ENCODE data around the gene SARS1. TPM values are rescaled to one million over a fixed set of nuclear protein-coding genes. Genes with fewer than 3 reads are reported as not detected.
"Not testable (repeated sequence)": the region's sequence is repeated elsewhere in the genome, so short reads cannot be mapped to it uniquely, and the experiment has no call there.

SARS1 gene
- total RNA-seq, 1 donor from 2014 or later = 179 TPM

GRCh38 chr1:109192433-109192832 lies 21.3 kb upstream of the SARS1 start:
- peak in 1 of 2 donors; percentile 90 for DNase-seq (ENCODE audit: low read depth in 2 of 2)

GRCh38 chr1:109193653-109194590 lies 19.8 kb upstream of the SARS1 start:
- peak; percentile 30 to 54 for DNase-seq (ENCODE audit: low read depth in 2 of 2)

- peak; percentile 85 to 100 for DNase-seq (ENCODE audit: low read depth in 2 of 2)
Observed at GRCh38 chr1:109197158-109198042, 16.3 kb upstream of the SARS1 start.

- DNase-seq (ENCODE audit: low read depth in 2 of 2) = peak; percentile 84 to 85
Observed at GRCh38 chr1:109198043-109198695, 15.5 kb upstream of the SARS1 start.

GRCh38 chr1:109198745-109199144 lies 15.0 kb upstream of the SARS1 start:
- peak in 1 of 2 donors; percentile 42 for DNase-seq (ENCODE audit: low read depth in 2 of 2)

GRCh38 chr1:109199710-109200109 lies 14.0 kb upstream of the SARS1 start:
- no peak for DNase-seq (ENCODE audit: low read depth in 2 of 2)

GRCh38 chr1:109201123-109201703 lies 12.5 kb upstream of the SARS1 start:
- peak; percentile 55 to 74 for DNase-seq (ENCODE audit: low read depth in 2 of 2)

GRCh38 chr1:109204484-109204883 lies 9.2 kb upstream of the SARS1 start:
- no peak for DNase-seq (ENCODE audit: low read depth in 2 of 2)

GRCh38 chr1:109206339-109206738 lies 7.4 kb upstream of the SARS1 start:
- DNase-seq (ENCODE audit: low read depth in 2 of 2) = no peak

- DNase-seq (ENCODE audit: low read depth in 2 of 2) = no peak
Observed at GRCh38 chr1:109207467-109208103, 6.1 kb upstream of the SARS1 start.

- no peak for DNase-seq (ENCODE audit: low read depth in 2 of 2)
Observed at GRCh38 chr1:109208394-109208793, 5.3 kb upstream of the SARS1 start.

- DNase-seq (ENCODE audit: low read depth in 2 of 2) = no peak
Observed at GRCh38 chr1:109208836-109209463, 4.8 kb upstream of the SARS1 start.

GRCh38 chr1:109210058-109210457 lies 3.7 kb upstream of the SARS1 start:
- DNase-seq (ENCODE audit: low read depth in 2 of 2) = no peak

GRCh38 chr1:109213345-109213823 lies 334 bp upstream of the SARS1 start:
- DNase-seq (ENCODE audit: low read depth in 2 of 2) = no peak

- DNase-seq (ENCODE audit: low read depth in 2 of 2) = peak; percentile 89 to 90
Observed at GRCh38 chr1:109214695-109215623, 1.2 kb downstream of the SARS1 start.

GRCh38 chr1:109216662-109217061 lies 2.9 kb downstream of the SARS1 start:
- DNase-seq (ENCODE audit: low read depth in 2 of 2) = no peak

- no peak for DNase-seq (ENCODE audit: low read depth in 2 of 2)
Observed at GRCh38 chr1:109218516-109218915, 4.8 kb downstream of the SARS1 start.

- not testable (repeated sequence) for DNase-seq (ENCODE audit: low read depth in 2 of 2)
Observed at GRCh38 chr1:109221201-109221600, 7.5 kb downstream of the SARS1 start.

GRCh38 chr1:109225308-109225707 lies 11.6 kb downstream of the SARS1 start:
- DNase-seq (ENCODE audit: low read depth in 2 of 2) = no peak
